Hepatocyte (in vitro differentiated cells): ENCODE data around the gene BCL2L12. TPM values are rescaled to one million over a fixed set of nuclear protein-coding genes. Genes with fewer than 3 reads are reported as not detected.

Experiments
- DNase-seq: peaks from one replicate; pipeline ENCODE4 v3.0.0-alpha.2; 2016; ENCODE audit warnings: low spot score
- H2AFZ ChIP-seq: fragments of 200-600 bp; sonication (generic); 2 replicates; pipeline ENCODE4 v1.6.0; 2016; ENCODE audit warnings: antibody characterized with exemption, mild to moderate bottlenecking
- H3K27ac ChIP-seq: fragments of 200-600 bp; sonication (generic); 2 replicates; pipeline ENCODE4 v1.5.1; 2016; ENCODE audit warnings: mild to moderate bottlenecking
- H3K27me3 ChIP-seq: fragments of 200-600 bp; sonication (generic); 2 replicates; pipeline ENCODE4 v1.6.1; 2016
- H3K36me3 ChIP-seq: fragments of 200-600 bp; sonication (generic); replicated peaks from 2 replicates; pipeline ENCODE4 v1.5.1; 2016; ENCODE audit warnings: low read depth; ENCODE audit not compliant: insufficient read depth
- H3K4me1 ChIP-seq: fragments of 200-600 bp; sonication (generic); 2 replicates; pipeline ENCODE4 v1.5.1; 2016; ENCODE audit warnings: mild to moderate bottlenecking, moderate library complexity; ENCODE audit not compliant: insufficient read depth
- H3K4me2 ChIP-seq: fragments of 200-600 bp; sonication (generic); 2 replicates; pipeline ENCODE4 v1.6.0; 2016
- H3K4me3 ChIP-seq: fragments of 200-600 bp; sonication (generic); 2 replicates; pipeline ENCODE4 v1.5.1; 2016; ENCODE audit warnings: mild to moderate bottlenecking
- H3K79me2 ChIP-seq: fragments of 200-600 bp; sonication (generic); 2 replicates; pipeline ENCODE4 v1.6.0; 2017; ENCODE audit warnings: mild to moderate bottlenecking
- H3K9me2 ChIP-seq: fragments of 200-600 bp; sonication (generic); replicated peaks from 2 replicates; pipeline ENCODE4 v1.6.0; 2017; ENCODE audit warnings: mild to moderate bottlenecking; ENCODE audit not compliant: insufficient read depth
- H3K9me3 ChIP-seq: fragments of 200-600 bp; sonication (generic); 2 replicates; pipeline ENCODE4 v1.5.1; 2016; ENCODE audit warnings: low read depth, mild to moderate bottlenecking
- H4K20me1 ChIP-seq: fragments of 200-600 bp; sonication (generic); 2 replicates; pipeline ENCODE4 v1.6.0; 2016; ENCODE audit warnings: mild to moderate bottlenecking; ENCODE audit not compliant: insufficient read depth, poor library complexity, severe bottlenecking
- EZH2 ChIP-seq: fragments of 200-600 bp; sonication (generic); IDR thresholded peaks from 2 replicates; pipeline ENCODE4 v1.6.1; 2016; ENCODE audit warnings: antibody characterized with exemption, mild to moderate bottlenecking, borderline replicate concordance
- EZH2phosphoT487 ChIP-seq: fragments of 200-600 bp; sonication (generic); IDR thresholded peaks from one replicate; pipeline ENCODE4 v1.6.1; 2018; ENCODE audit warnings: antibody characterized with exemption, mild to moderate bottlenecking, low read depth, moderate library complexity; ENCODE audit not compliant: unreplicated experiment, severe bottlenecking
- WGBS: methylation state at CpG from one replicate; pipeline ENCODE4 v1.1.6; 2016; ENCODE audit warnings: low lambda C conversion rate; ENCODE audit errors: missing lambda C conversion rate; 5-methylcytosine and 5-hydroxymethylcytosine counted together
- polyA plus RNA-seq: library from polyadenylated mRNA; unstranded; fragments of >200 nt; fragmentation: Nextera tagmentation; extraction: Ambion mirVana; gene quantifications from 2 replicates; pipeline ENCODE4 v1.2.1, GENCODE V29; 2016
- total RNA-seq: library from RNA; depleted of rRNA; stranded (reverse); fragments of >200 nt; gene quantifications from 2 replicates; pipeline ENCODE4 v1.2.3, GENCODE V29; 2014
- TF ChIP-seq, protein P1 (sequence below): fragments of 200-600 bp; sonication (generic); IDR thresholded peaks from 2 replicates; pipeline ENCODE4 v1.5.1; 2016; ENCODE audit warnings: antibody characterized with exemption, mild to moderate bottlenecking; ENCODE audit not compliant: poor library complexity

Gene BCL2L12
- total and polyA plus RNA-seq, 2 experiments from 2014 or later, result 4.9 to 28.3 TPM

- Histone ChIP-seq H3K9me2 (no peaks in the 10 kb centered on the region), H3K9me3 (no peaks in the 10 kb centered on the region), H3K36me3 (no peaks in the 10 kb centered on the region), H3K27ac (peak overlapping the region; percentile 81), H3K27me3 (no peaks in the 10 kb centered on the region), H3K4me1 (peaks cover 12% of the 10 kb centered on the region), H3K79me2 (peaks cover 37% of the 10 kb centered on the region), H4K20me1 (no peaks in the 10 kb centered on the region), H3K4me2 (peak overlapping the region; percentile 94), H3K4me3 (peak overlapping the region; percentile 43), H2AFZ (no peak overlapping the region)
- TF ChIP-seq EZH2, result no peak
- TF ChIP-seq, protein P1, sequence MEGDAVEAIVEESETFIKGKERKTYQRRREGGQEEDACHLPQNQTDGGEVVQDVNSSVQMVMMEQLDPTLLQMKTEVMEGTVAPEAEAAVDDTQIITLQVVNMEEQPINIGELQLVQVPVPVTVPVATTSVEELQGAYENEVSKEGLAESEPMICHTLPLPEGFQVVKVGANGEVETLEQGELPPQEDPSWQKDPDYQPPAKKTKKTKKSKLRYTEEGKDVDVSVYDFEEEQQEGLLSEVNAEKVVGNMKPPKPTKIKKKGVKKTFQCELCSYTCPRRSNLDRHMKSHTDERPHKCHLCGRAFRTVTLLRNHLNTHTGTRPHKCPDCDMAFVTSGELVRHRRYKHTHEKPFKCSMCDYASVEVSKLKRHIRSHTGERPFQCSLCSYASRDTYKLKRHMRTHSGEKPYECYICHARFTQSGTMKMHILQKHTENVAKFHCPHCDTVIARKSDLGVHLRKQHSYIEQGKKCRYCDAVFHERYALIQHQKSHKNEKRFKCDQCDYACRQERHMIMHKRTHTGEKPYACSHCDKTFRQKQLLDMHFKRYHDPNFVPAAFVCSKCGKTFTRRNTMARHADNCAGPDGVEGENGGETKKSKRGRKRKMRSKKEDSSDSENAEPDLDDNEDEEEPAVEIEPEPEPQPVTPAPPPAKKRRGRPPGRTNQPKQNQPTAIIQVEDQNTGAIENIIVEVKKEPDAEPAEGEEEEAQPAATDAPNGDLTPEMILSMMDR, result no peak
- TF ChIP-seq EZH2phosphoT487, result no peak
- 3% methylated on average over 6 of the region's 7 CpGs for WGBS
- no peak for DNase-seq
These were observed 740 bp upstream of the BCL2L12 start for GRCh38 chr19:49665036-49665350.

GRCh38 chr19:49666120-49666444, 349 bp downstream of the BCL2L12 start:
- no peaks in the 10 kb centered on the region for H3K9me2 ChIP-seq
- H3K4me1 ChIP-seq, result peaks cover 12% of the 10 kb centered on the region
- H3K4me3 ChIP-seq, result peak overlapping the region; percentile 38
- H3K9me3 ChIP-seq, result no peaks in the 10 kb centered on the region
- no peak for TF ChIP-seq EZH2
- TF ChIP-seq, protein P1, result peak; percentile 8
- no peaks in the 10 kb centered on the region for H4K20me1 ChIP-seq
- H2AFZ ChIP-seq, result peak overlapping the region; percentile 20
- no peaks in the 10 kb centered on the region for H3K36me3 ChIP-seq
- no peaks in the 10 kb centered on the region for H3K27me3 ChIP-seq
- DNase-seq, result no peak
- peak overlapping the region; percentile 62 for H3K27ac ChIP-seq
- 0% methylated on average over 8 of the region's 9 CpGs for WGBS
- peak overlapping the region; percentile 90 for H3K4me2 ChIP-seq
- peaks cover 37% of the 10 kb centered on the region for H3K79me2 ChIP-seq

DNA sequence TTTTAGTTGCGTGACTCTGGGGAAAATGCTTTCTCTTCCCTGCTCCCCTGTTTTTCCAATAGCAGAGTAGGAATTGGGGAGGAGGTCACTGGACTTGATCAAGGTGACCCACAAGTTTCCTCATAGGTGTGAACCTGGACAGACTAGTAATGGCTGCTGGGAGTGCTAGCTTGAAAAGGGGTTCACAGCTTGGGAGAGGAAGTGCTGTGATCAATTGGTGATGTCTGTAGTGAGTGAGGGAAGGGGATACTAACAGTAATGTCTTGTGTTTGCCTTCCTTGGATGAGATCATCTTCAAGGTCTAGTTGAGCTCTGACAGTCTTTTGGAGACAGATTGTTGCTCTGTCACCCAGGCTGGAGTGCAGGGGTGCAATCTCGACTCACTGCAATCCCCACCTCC, 1.7 kb downstream of the BCL2L12 start:
- Histone ChIP-seq H3K4me1 (peaks cover 19% of the 10 kb centered on the region), H3K27ac (no peak overlapping the region), H4K20me1 (no peaks in the 10 kb centered on the region), H3K36me3 (no peaks in the 10 kb centered on the region), H3K27me3 (no peaks in the 10 kb centered on the region), H3K4me2 (peak overlapping the region; percentile 90), H3K9me3 (no peaks in the 10 kb centered on the region), H3K9me2 (no peaks in the 10 kb centered on the region), H3K4me3 (no peak overlapping the region), H3K79me2 (peaks cover 37% of the 10 kb centered on the region), H2AFZ (no peak overlapping the region)
- WGBS, result 95% methylated on average over 2 of the region's 2 CpGs
- DNase-seq, result no peak
- TF ChIP-seq EZH2 (no peak), EZH2phosphoT487 (no peak)
- TF ChIP-seq, protein P1, result no peak

GRCh38 chr19:49669516-49669915, 3.8 kb downstream of the BCL2L12 start:
- H3K27ac ChIP-seq, result no peak overlapping the region
- H2AFZ ChIP-seq, result no peak overlapping the region
- H3K9me3 ChIP-seq, result no peaks in the 10 kb centered on the region
- peaks cover 11% of the 10 kb centered on the region for H3K4me1 ChIP-seq
- peaks cover 25% of the 10 kb centered on the region for H3K79me2 ChIP-seq
- H4K20me1 ChIP-seq, result no peaks in the 10 kb centered on the region
- H3K36me3 ChIP-seq, result no peaks in the 10 kb centered on the region
- no peak overlapping the region for H3K4me2 ChIP-seq
- no peaks in the 10 kb centered on the region for H3K27me3 ChIP-seq
- 94% methylated on average over 3 of the region's 3 CpGs for WGBS
- TF ChIP-seq EZH2, result no peak
- no peak for TF ChIP-seq EZH2phosphoT487
- TF ChIP-seq, protein P1, result no peak
- H3K9me2 ChIP-seq, result no peaks in the 10 kb centered on the region
- no peak for DNase-seq
- no peak overlapping the region for H3K4me3 ChIP-seq
